ENCODE results near the gene WWC1. TPM values are rescaled to one million over a fixed set of nuclear protein-coding genes. Genes with fewer than 3 reads are reported as not detected.
A peak's percentile ranks its signal among the peaks of the same experiment; 100 is the strongest.

Gene WWC1
- 1.9 TPM for total RNA-seq
- long read RNA-seq, partial matches to known transcripts: 1 of 1 reads
- long read RNA-seq, other reads (novel, unspliced or antisense): 0 of 1 reads

DNA sequence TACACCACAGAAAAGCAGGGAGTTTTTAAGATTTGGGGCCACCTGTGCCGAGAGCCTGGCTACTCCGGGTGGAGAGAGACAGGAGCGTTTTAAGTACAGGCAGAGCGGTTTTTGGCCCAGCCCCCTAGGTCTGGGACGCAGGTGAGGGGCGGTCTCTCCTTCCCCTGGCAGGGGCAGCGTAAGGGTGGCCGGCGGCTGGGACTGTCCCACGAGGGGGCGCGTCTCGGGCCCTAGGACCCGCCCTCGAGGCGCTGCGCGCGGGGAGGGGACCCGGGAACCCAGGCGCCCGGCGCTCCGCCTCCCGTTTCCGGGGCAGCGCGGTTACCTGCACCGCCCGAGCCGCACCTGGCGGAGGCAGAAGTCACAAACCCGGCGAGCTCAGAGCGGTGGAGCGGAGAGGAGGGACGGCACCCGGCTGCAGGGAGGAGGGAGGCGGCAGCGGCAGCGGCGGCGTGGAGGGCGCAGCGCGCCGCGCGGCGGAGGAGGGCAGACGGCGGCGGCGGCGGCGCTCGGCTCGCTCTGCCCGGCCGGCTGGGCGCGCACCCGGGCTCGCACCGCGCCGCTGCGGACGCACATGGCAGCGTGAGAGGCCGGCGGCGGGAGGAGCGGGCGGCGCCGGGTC, at the start of gene WWC1:
WWC1 (plus strand) TSS at position 304 of the 622 bp plus-strand sequence. CDS start 508 bp downstream, outside the sequence.
- ATAC-seq: peak; percentile 61

GRCh38 chr5:168244838-168245559, 46.4 kb upstream of the WWC1 start:
- intact Hi-C loops (cut with DNase I): no loop called here
- DNase-seq (ENCODE audit: missing footprints) (no peak), ATAC-seq (no peak)

More for the DNA sequence above, at the start of gene WWC1:
- no peak for DNase-seq (ENCODE audit: missing footprints)
- intact Hi-C loops (cut with DNase I): loop anchor here (10.0 kb wide), 1 partner anchor 113 kb away; no protein-coding TSS in a partner anchor

- ATAC-seq (no peak), DNase-seq (ENCODE audit: missing footprints) (no peak)
- intact Hi-C loops (cut with DNase I): no loop called here
These were observed 41.5 kb upstream of the WWC1 start for GRCh38 chr5:168249923-168250322.

DNA sequence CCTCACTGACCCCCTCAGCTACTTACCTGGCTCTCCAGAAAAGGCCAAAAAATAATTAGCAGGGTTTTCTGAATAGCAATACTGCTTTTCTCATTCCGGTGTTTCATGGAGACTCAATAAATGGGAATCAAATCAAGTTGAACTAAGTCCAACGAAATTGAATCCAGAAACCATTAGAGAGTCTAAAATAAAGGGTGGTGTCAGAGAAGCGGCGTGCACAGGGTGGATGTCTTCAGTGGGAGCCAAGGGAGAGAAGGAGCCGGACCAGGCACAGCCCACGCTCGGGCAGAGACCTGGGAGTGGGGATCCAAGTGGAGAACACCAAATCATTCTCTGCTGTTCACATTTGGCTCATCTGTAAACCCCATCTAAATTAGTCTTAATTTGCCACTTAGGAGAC, 40.2 kb upstream of the WWC1 start:
- intact Hi-C loops (cut with DNase I): no loop called here
- ATAC-seq (no peak), DNase-seq (ENCODE audit: missing footprints) (no peak)

DNA sequence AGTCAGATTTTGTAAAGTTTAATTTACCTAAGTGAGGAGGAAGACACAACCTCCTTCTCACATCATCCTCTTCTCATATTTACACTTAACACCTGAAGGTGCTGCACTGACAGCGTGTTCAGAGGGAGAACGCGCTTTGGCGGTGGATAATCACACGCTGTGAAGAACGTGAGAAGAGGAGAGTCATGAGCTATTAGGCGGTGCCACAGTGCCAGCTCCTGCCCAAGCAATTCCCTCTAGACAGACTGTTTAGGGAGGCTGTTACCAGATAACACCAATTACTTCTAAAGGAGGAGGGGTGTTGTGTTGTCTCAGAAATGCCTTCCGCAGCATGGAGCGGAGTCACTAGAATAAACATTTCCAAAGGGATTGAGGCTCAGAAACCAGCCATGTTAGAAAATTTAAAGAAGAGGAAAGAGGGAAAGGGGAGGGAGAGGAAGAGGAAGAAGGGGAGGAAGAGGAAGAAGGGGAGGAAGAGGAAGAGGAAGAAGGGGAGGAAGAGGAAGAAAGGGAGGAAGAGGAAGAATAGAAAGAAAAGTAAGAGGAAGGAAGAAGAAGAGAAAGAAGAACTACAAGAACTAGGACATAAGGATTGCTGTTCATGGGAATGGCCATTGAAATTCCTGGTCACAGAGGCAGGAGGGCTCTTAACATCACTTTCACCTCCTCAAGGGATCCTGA, 37.3 kb upstream of the WWC1 start:
- intact Hi-C loops (cut with DNase I): no loop called here
- DNase-seq (ENCODE audit: missing footprints) (no peak), ATAC-seq (no peak)

DNA sequence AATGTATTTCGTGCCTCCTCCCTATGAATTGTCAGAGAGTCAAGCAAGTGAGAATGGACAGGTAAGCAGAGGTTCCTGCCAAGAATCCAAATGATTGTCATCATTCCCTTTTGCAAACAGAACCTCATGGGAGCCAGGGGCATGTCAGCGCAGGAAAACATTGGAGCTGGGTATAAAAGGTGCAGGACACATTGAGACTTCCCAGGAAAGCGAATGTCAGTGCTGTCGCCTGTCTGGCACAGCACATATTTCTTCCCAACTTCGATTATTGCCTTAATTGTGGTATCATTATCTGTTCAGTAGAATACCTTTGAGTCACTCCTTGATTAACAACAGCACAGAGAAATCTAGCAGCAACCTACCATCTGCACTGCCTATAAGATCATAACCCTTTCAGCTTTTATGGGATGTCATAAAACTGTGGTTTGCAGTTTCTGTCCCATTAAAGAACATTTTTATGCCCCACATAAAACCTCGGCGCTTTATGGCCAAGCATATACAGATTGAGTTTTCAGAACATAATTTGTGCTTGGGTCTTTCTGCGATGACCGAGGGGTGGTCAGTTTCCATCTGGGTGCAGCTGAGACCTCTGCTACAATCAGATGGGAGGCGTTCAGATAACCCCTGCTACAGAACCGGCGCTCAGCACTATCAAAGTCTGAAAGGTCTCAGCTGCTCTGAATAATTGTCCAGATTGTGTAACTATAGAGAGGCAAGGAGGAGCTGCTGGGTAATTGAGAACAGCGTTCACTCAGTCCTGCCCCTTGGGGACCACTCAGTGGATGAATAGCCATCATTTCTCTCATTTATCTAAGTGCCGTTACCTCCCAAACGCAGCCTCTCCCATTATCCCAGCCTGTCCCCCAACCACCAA, 30.9 kb upstream of the WWC1 start:
- DNase-seq (ENCODE audit: missing footprints) (no peak), ATAC-seq (peak; percentile 87)
- intact Hi-C loops (cut with DNase I): loop anchor here (10.0 kb wide), 1 partner anchor 1044 kb away; the partner anchor contains the start of gene SLIT3

- DNase-seq (ENCODE audit: missing footprints): no peak
- intact Hi-C loops (cut with DNase I): loop anchor here (10.0 kb wide), 1 partner anchor 1044 kb away; the partner anchor contains the start of gene SLIT3
- ATAC-seq: peak; percentile 80
These were observed 30.2 kb upstream of the WWC1 start for GRCh38 chr5:168261227-168261571.

GRCh38 chr5:168262042-168262743, 29.3 kb upstream of the WWC1 start:
- no peak for DNase-seq (ENCODE audit: missing footprints)
- intact Hi-C loops (cut with DNase I): loop anchor here (10.0 kb wide), 1 partner anchor 1043 kb away; the partner anchor contains the start of gene SLIT3
- no peak for ATAC-seq

DNA sequence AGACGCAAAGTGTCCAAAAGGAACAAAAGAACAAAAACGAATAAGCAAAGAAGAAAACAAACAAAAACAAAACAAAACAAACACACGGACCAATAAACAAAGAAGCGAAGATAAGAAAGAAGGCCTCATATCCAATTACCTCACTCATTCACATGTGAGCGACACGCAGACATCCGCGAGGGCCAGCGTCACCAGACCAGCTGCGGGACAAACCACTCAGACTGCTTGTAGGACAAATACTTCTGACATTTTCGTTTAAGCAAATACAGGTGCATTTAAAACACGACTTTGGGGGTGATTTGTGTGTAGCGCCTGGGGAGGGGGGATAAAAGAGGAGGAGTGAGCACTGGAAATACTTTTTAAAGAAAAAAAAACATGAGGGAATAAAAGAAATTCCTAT, 28.3 kb upstream of the WWC1 start:
- intact Hi-C loops (cut with DNase I): loop anchor here (10.0 kb wide), 1 partner anchor 1042 kb away; the partner anchor contains the start of gene SLIT3
- DNase-seq (ENCODE audit: missing footprints) (no peak), ATAC-seq (no peak)

GRCh38 chr5:168266016-168266415, 25.4 kb upstream of the WWC1 start:
- DNase-seq (ENCODE audit: missing footprints) (no peak), ATAC-seq (peak; percentile 61)
- intact Hi-C loops (cut with DNase I): loop anchor here (10.0 kb wide), 1 partner anchor 1039 kb away; the partner anchor contains the start of gene SLIT3

DNA sequence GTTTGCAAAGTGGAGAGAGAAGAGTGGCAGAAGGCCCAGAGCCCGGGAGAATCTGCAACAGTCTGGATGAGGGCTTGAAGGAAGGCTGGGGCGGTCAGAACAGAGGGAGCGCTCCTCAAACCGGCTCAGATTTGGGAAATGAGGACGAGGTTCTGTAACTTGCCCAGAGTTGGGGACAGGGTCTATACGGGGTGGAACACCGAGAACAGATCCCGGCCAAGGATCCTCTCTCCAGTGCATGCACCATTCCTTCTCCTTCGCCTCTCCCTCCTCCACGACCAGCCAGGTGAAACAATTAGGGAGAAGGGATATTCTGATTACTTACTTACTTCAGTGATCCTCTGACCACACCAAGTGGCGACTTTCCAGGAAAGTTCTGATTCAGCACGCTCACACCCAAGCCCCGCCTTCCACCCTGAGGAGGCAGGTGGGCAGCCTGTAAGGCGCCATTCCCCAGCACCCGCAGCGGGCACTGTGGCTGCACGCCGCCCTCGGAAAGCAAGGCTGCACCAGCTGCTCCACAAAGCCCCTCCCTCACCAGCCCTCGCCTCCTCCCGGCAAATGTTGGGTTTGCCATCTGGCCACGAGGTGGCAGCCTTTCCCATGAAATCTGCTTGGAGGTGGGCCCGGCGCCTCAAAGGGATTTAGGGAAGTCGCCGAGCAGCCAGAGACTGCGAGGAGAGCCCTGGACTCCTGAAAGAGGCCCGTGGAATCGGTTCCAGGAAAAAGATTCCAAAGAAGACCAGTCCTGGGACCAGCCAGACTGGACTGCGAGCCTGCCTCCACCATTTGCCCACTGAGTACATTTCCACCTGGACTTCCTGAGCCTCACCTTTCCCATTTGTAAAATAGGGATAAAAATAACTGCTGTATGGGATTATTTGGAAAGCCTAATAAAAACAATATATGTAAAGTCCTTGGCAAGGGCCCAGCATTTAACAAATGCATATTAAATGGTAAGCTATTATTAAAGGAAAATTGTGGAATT, 22.2 kb upstream of the WWC1 start:
- peak; percentile 80 for DNase-seq (ENCODE audit: missing footprints)
- intact Hi-C loops (cut with DNase I): loop anchor here (2.0 to 10.0 kb wide), 2 partner anchors 218 to 1036 kb away; partner anchors contain the start of genes RARS1 and SLIT3
- peak; percentile 85 for ATAC-seq

DNA sequence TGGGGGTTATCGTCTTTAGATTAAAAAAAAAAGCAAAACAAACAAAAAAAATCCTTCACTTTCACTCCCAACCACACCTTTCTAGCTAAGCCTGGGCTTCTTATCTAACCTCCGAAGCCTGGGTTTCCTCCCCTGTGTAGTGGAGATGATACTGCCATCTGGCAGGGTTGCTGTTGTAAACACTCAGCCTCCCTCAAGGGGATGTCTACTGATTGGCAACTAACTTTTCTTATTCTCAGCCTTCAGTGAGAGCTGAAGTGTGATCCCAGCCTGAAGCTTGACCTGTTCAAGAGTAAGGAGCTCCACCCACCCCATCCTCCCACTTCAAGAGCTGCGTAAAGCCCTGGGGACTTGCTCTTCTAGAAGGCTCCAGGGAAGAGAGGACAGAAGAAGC, 21.5 kb upstream of the WWC1 start:
- DNase-seq (ENCODE audit: missing footprints) (no peak), ATAC-seq (no peak)
- intact Hi-C loops (cut with DNase I): loop anchor here (2.0 to 10.0 kb wide), 2 partner anchors 217 to 1035 kb away; partner anchors contain the start of genes RARS1 and SLIT3

DNA sequence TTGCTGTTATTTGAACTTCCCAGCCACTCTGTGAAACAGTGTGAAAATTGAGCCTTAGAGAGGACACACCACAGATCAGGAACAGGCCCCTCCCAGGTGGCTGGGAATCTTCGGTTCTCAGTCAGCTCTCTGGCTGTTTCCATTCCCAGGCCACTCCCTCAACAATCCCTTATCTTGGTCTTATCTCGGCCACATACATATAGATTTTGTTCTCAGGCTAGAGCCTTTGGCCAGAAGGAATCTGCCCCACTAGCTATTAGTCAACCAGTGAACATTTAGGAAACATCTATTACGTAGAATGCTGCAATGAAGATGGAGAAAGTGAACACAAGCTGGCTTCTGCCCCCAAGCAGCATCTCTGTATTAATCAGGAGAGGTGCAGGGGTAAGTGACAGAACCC, 21.0 kb upstream of the WWC1 start:
- intact Hi-C loops (cut with DNase I): no loop called here
- no peak for DNase-seq (ENCODE audit: missing footprints)
- ATAC-seq: no peak

DNA sequence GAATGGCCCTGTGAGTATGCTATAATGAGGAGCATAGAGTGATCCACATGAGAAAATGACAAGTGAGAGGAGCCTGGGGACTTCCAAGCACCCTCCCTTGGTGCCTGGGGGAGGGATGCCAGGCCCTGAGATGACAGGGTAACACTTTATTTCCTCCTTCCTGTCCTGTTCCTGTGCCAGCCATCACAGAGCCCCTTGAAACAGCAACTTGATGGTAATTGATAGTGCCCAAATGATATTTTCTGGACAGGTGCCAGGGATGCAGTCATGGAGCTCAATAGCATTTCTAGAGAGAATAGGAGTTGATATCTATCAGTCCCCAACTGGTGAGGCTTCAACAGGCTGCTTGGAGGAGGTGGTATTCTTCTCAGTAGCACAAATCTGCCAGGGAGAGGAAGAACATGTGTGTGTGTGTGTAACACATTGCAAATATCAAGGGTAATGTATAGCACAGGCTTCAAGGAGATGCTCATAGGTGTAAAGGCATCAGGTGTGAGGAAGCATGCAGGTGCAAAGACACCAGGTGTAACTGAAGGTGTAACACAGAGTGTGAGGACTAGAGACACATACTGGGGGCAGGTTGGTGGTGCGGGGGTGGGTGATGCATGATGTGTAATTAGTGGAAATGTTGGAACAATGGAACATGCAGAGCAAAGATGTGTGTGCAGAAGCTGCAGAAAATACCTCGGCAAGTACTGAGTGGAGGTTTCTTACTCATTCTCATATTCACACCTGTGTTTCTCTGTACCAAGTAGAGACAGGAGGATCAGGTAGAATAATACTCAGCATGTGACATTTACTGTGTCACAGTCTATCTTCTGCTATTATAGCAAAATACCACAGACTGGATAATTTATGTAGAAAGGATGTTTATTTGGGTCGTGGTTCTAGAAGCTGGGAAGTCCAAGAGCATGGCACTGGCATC, 18.1 kb upstream of the WWC1 start:
- no peak for ATAC-seq
- intact Hi-C loops (cut with DNase I): no loop called here
- DNase-seq (ENCODE audit: missing footprints): no peak

GRCh38 chr5:168274406-168274805, 17.0 kb upstream of the WWC1 start:
- ATAC-seq: no peak
- no peak for DNase-seq (ENCODE audit: missing footprints)
- intact Hi-C loops (cut with DNase I): no loop called here

DNA sequence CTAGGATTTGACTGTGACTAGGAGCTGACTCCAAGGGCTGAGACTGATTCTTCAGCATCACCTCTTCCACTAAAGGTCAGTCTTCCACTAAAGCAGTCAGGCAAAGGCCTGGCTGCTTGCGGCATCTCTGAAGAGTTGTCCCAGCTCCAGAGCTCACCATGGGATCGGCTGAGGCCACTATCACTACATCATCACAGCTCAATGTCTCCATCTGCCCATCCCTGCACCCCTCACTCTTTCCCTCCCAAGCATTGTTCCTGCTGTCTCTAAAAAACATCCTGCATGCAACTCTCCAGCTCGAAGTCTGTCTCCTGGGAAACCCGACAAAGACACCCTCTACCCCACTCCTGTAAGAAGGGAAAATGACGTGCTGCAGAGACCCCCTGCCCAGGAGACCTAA, 15.5 kb upstream of the WWC1 start:
- ATAC-seq (no peak), DNase-seq (ENCODE audit: missing footprints) (peak; percentile 43)
- intact Hi-C loops (cut with DNase I): no loop called here
